IPS-20b (cell line): ENCODE measurements around the gene CNIH4.
"Not testable (repeated sequence)": the region's sequence is repeated elsewhere in the genome, so short reads cannot be mapped to it uniquely, and the experiment has no call there.

Source experiments
- H3K27ac ChIP-seq: one replicate; pipeline ENCODE4 v1.5.1; 2013; ENCODE audit warnings: low read length
- H3K27me3 ChIP-seq: 2 replicates; pipeline ENCODE4 v1.6.1; 2013; ENCODE audit warnings: mild to moderate bottlenecking, low read length, inconsistent platforms; ENCODE audit not compliant: insufficient read depth
- H3K36me3 ChIP-seq: 2 replicates; pipeline ENCODE4 v1.6.1; 2013; ENCODE audit warnings: low read depth, mild to moderate bottlenecking, inconsistent platforms, low read length, moderate library complexity; ENCODE audit not compliant: insufficient read depth
- H3K4me1 ChIP-seq: 2 replicates; pipeline ENCODE4 v1.6.1; 2013; ENCODE audit warnings: mild to moderate bottlenecking, control low read depth, inconsistent platforms, low read length, moderate library complexity; ENCODE audit not compliant: insufficient read depth
- H3K4me3 ChIP-seq: 2 replicates; pipeline ENCODE4 v1.5.1; 2013; ENCODE audit warnings: mild to moderate bottlenecking, low read length, inconsistent platforms
- H3K9ac ChIP-seq: 2 replicates; pipeline ENCODE4 v1.6.1; 2013; ENCODE audit warnings: low read depth, mild to moderate bottlenecking, inconsistent platforms, low read length, moderate library complexity
- H3K9me3 ChIP-seq: 2 replicates; pipeline ENCODE4 v1.6.1; 2013; ENCODE audit warnings: mild to moderate bottlenecking, low read depth, low read length, inconsistent platforms; ENCODE audit not compliant: insufficient read depth

Gene CNIH4

DNA sequence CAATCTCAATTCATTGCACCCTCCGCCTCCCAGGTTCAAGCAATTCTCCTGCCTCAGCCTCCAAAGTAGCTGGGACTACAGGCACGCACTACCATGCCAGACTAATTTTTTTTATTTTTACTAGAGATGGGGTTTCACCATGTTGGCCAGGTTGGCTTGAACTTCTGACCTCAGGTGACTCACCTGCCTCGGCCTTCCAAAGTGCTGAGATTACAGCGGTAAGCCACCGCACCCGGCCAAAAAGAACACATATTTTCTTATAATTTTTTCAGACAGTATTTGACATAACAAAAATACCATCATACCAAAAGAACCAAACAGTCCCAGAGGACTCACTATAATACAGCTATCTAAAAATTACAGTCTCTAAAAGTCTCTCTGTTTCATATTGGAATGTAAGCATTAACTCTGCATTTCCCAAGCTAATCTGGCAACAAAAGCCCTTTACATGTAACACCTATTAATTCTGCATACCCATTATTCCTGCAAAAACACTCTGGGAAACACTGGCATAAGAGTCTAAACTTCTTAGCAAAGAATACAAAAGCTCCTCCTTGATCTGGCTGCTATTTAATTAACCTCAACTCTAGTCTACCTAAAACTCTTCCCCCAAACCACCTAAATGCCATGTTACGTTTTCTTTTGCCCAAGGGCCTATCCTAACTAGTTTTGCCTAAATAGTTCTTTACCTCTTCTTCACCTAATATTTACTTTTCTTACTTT is 51.1 kb downstream of the CNIH4 start:
- H3K36me3 ChIP-seq = peaks cover 90% of the 10 kb centered on the region
- no peaks in the 10 kb centered on the region for H3K27me3 ChIP-seq
- H3K27ac ChIP-seq = no peak overlapping the region
- no peak overlapping the region for H3K4me3 ChIP-seq
- no peaks in the 10 kb centered on the region; the same call in 1 of the 2 replicates for H3K4me1 ChIP-seq
- H3K9ac ChIP-seq = no peak overlapping the region
- no peaks in the 10 kb centered on the region for H3K9me3 ChIP-seq

DNA sequence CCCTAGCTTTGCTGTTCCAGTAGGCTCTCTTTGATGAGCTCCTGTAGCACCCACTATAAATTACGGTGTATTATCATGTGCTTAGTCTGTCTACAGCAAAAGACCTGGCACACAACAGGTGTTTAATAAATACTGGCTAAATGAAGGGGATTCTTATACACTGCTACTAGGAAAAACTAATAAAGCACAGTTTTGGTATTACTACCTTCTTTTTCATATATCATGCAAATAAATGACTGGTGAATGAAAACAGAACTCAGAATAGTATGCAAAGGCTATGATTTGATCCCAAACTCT is 51.6 kb downstream of the CNIH4 start:
- Histone ChIP-seq H3K27ac (no peak overlapping the region), H3K4me1 (no peaks in the 10 kb centered on the region; the same call in 1 of the 2 replicates), H3K9ac (no peak overlapping the region), H3K27me3 (no peaks in the 10 kb centered on the region), H3K9me3 (no peaks in the 10 kb centered on the region), H3K4me3 (no peak overlapping the region), H3K36me3 (peaks cover 92% of the 10 kb centered on the region)

- H3K36me3 ChIP-seq = peaks cover 87% of the 10 kb centered on the region
- no peak overlapping the region for H3K27ac ChIP-seq
- no peak overlapping the region for H3K4me3 ChIP-seq
- no peak overlapping the region for H3K9ac ChIP-seq
- H3K4me1 ChIP-seq = no peaks in the 10 kb centered on the region; the same call in 1 of the 2 replicates
- no peaks in the 10 kb centered on the region for H3K9me3 ChIP-seq
- H3K27me3 ChIP-seq = no peaks in the 10 kb centered on the region
Observed at GRCh38 chr1:224411766-224412165, 55.1 kb downstream of the CNIH4 start.

GRCh38 chr1:224420106-224420505 is 63.4 kb downstream of the CNIH4 start:
- H3K27me3 ChIP-seq = no peaks in the 10 kb centered on the region
- H3K4me3 ChIP-seq = no peak overlapping the region
- no peak overlapping the region for H3K9ac ChIP-seq
- H3K36me3 ChIP-seq = peaks cover 98% of the 10 kb centered on the region
- no peak overlapping the region for H3K27ac ChIP-seq
- H3K9me3 ChIP-seq = no peaks in the 10 kb centered on the region
- H3K4me1 ChIP-seq = no peaks in the 10 kb centered on the region

GRCh38 chr1:224425279-224425884 is 68.7 kb downstream of the CNIH4 start:
- H3K9me3 ChIP-seq = no peaks in the 10 kb centered on the region
- H3K4me3 ChIP-seq = no peak overlapping the region
- H3K27ac ChIP-seq = no peak overlapping the region
- H3K9ac ChIP-seq = no peak overlapping the region
- H3K36me3 ChIP-seq = peaks cover 98% of the 10 kb centered on the region
- no peaks in the 10 kb centered on the region for H3K4me1 ChIP-seq
- no peaks in the 10 kb centered on the region for H3K27me3 ChIP-seq

- H3K9ac ChIP-seq, H3K4me3 ChIP-seq, H3K27ac ChIP-seq, H3K27me3 ChIP-seq, H3K9me3 ChIP-seq, H3K4me1 ChIP-seq: not testable (repeated sequence)
- H3K36me3 ChIP-seq = peaks cover 98% of the 10 kb centered on the region
Observed at GRCh38 chr1:224426869-224427268, 70.2 kb downstream of the CNIH4 start.

- H3K36me3 ChIP-seq = peaks cover 98% of the 10 kb centered on the region
- no peak overlapping the region for H3K4me3 ChIP-seq
- no peaks in the 10 kb centered on the region for H3K27me3 ChIP-seq
- H3K9me3 ChIP-seq = no peaks in the 10 kb centered on the region
- H3K27ac ChIP-seq = no peak overlapping the region
- H3K9ac ChIP-seq = no peak overlapping the region
- peaks cover 6% of the 10 kb centered on the region; the same call in 1 of the 2 replicates for H3K4me1 ChIP-seq
Observed at GRCh38 chr1:224427346-224427745, 70.7 kb downstream of the CNIH4 start.

DNA sequence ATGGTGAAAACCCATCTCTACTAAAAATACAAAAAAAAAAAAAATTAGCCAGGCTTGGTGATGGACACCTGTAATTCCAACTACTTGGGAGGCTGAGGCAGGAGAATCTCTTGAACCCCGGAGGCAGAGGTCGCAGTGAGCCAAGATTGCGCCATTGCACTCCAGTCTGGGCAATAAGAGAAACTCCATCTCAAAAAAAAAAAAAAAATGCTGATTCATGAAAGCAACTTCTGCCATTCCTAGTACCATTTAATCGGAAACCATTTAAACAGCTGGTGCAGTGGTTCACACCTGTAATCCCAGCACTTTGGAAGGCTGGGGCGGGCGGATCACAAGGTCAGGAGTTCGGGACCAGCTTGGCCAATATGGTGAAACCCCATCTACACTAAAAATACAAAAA is 72.0 kb downstream of the CNIH4 start:
- H3K36me3 ChIP-seq = peaks cover 91% of the 10 kb centered on the region
- not testable (repeated sequence) for H3K4me1 ChIP-seq, H3K27me3 ChIP-seq, H3K9ac ChIP-seq, H3K27ac ChIP-seq, H3K9me3 ChIP-seq, H3K4me3 ChIP-seq
